Smooth muscle cell of trachea (primary cell): ENCODE measurements around the gene TBPL1. TPM values are rescaled to one million over a fixed set of nuclear protein-coding genes. Genes with fewer than 3 reads are reported as not detected.

ENCODE experiments used
- total RNA-seq: library from RNA; depleted of rRNA; stranded (reverse); fragments of >200 nt; gene quantifications from 2 replicates; pipeline ENCODE4 v1.2.1, GENCODE V29; 2014

The TBPL1 gene
- 23.7 and 24.1 TPM in 2 replicates for total RNA-seq

GRCh38 chr6:133952815-133953633 lies at the start of gene TBPL1:
Gene TBPL1, plus strand, starts transcription at chr6:133953224. Its CDS starts 26,902 bp downstream, at chr6:133980126.

Other genes with a start within 250 kb of the TBPL1 start
- gene TCF21, start 64.1 kb upstream of the TBPL1 start, total RNA-seq, result 35.1 and 65.0 TPM in 2 replicates
- gene SLC2A12, start 99.4 kb downstream of the TBPL1 start, total RNA-seq, result 12.2 and 21.3 TPM in 2 replicates